HEK293T (cell line): Measurements from ENCODE around the gene CLPSL1.

Source experiments
- CTCF ChIA-PET: fragments of 350-600 bp; formaldehyde crosslinking; extraction: SDS; loops from one replicate; lab custom pipeline; 2021; ENCODE audit warnings: antibody characterized with exemption, inconsistent platforms; lab: Yijun Ruan, JAX
- POLR2A ChIA-PET: fragments of 350-600 bp; formaldehyde crosslinking; extraction: SDS; loops from one replicate; lab custom pipeline; 2020; ENCODE audit warnings: antibody characterized with exemption, inconsistent platforms; lab: Yijun Ruan, JAX
- DNase-seq: peaks from one replicate; pipeline ENCODE4 v3.0.0; 2012; ENCODE audit warnings: mixed read lengths; ENCODE audit errors: extremely low spot score
- ARNT ChIP-seq: fragments of 450-650 bp; IDR thresholded peaks from 2 replicates; pipeline ENCODE4 v1.6.1; 2017; ENCODE audit warnings: mild to moderate bottlenecking
- BHLHE40 ChIP-seq: fragments of 450-650 bp; IDR thresholded peaks from 2 replicates; pipeline ENCODE4 v1.6.1; 2016; ENCODE audit warnings: mild to moderate bottlenecking, moderate library complexity, borderline replicate concordance
- CTBP1 ChIP-seq: fragments of 450-650 bp; IDR thresholded peaks from 2 replicates; pipeline ENCODE4 v1.6.1; 2016; ENCODE audit warnings: borderline replicate concordance
- ELF4 ChIP-seq: fragments of 450-650 bp; IDR thresholded peaks from 2 replicates; pipeline ENCODE4 v1.6.1; 2017; ENCODE audit warnings: antibody characterized with exemption
- FOXA1 ChIP-seq: fragments of 450-650 bp; IDR thresholded peaks from 2 replicates; pipeline ENCODE4 v1.6.1; 2016; ENCODE audit warnings: mild to moderate bottlenecking
- FOXK2 ChIP-seq: fragments of 450-650 bp; IDR thresholded peaks from 2 replicates; pipeline ENCODE4 v1.6.1; 2016; ENCODE audit warnings: mild to moderate bottlenecking
- FOXM1 ChIP-seq: fragments of 450-650 bp; IDR thresholded peaks from 2 replicates; pipeline ENCODE4 v1.6.1; 2017; ENCODE audit warnings: mild to moderate bottlenecking, borderline replicate concordance
- HDGF ChIP-seq: fragments of 450-650 bp; IDR thresholded peaks from 2 replicates; pipeline ENCODE4 v1.6.1; 2017; ENCODE audit warnings: antibody characterized with exemption, borderline replicate concordance
- L3MBTL2 ChIP-seq: fragments of 450-650 bp; conservative IDR thresholded peaks from 2 replicates; pipeline ENCODE4 v1.6.1; 2016; ENCODE audit warnings: mild to moderate bottlenecking
- LEF1 ChIP-seq: fragments of 450-650 bp; IDR thresholded peaks from 2 replicates; pipeline ENCODE4 v1.6.1; 2017; ENCODE audit warnings: mild to moderate bottlenecking, borderline replicate concordance
- NFRKB ChIP-seq: fragments of 450-650 bp; IDR thresholded peaks from 2 replicates; pipeline ENCODE4 v1.6.1; 2016; ENCODE audit warnings: mild to moderate bottlenecking, moderate library complexity
- PKNOX1 ChIP-seq: fragments of 450-650 bp; IDR thresholded peaks from 2 replicates; pipeline ENCODE4 v1.6.1; 2016
- SP1 ChIP-seq: fragments of 450-650 bp; IDR thresholded peaks from 2 replicates; pipeline ENCODE4 v1.6.1; 2017
- SUZ12 ChIP-seq: fragments of 450-650 bp; IDR thresholded peaks from 2 replicates; pipeline ENCODE4 v1.6.1; 2016; ENCODE audit warnings: mild to moderate bottlenecking
- TARDBP ChIP-seq: fragments of 450-650 bp; IDR thresholded peaks from 2 replicates; pipeline ENCODE4 v1.6.1; 2016
- ZNF384 ChIP-seq: fragments of 450-650 bp; IDR thresholded peaks from 2 replicates; pipeline ENCODE4 v1.6.1; 2016

The CLPSL1 gene

GRCh38 chr6:35784200-35784599 lies 3.4 kb downstream of the CLPSL1 start:
- ChIA-PET POLR2A (no interaction called here), CTCF (interaction anchor here (0.6 kb wide), 1 partner anchor 1563 kb away, joined by 3 read pairs; no protein-coding TSS in a partner anchor)
- TF ChIP-seq SUZ12: no peak
- no peak for TF ChIP-seq ARNT
- no peak for TF ChIP-seq FOXA1
- TF ChIP-seq FOXK2: no peak
- DNase-seq: no peak

GRCh38 chr6:35786272-35786671 lies 5.5 kb downstream of the CLPSL1 start:
- POLR2A ChIA-PET: no interaction called here
- no peak for DNase-seq
- CTCF ChIA-PET: no interaction called here
- TF ChIP-seq HDGF (no peak), NFRKB (no peak), SP1 (no peak), ELF4 (no peak), LEF1 (no peak), FOXM1 (no peak), ZNF384 (no peak), ARNT (no peak), L3MBTL2 (no peak), FOXA1 (no peak), BHLHE40 (no peak), FOXK2 (no peak), CTBP1 (no peak), PKNOX1 (no peak), TARDBP (no peak), SUZ12 (no peak)

- TF ChIP-seq ZNF384 (no peak), FOXK2 (no peak), NFRKB (no peak), TARDBP (no peak), BHLHE40 (no peak), LEF1 (no peak), PKNOX1 (no peak)
- POLR2A ChIA-PET: no interaction called here
- CTCF ChIA-PET: no interaction called here
- no peak for DNase-seq
Observed at GRCh38 chr6:35786810-35787209, 6.0 kb downstream of the CLPSL1 start.

- no peak for DNase-seq
- ChIA-PET CTCF (no interaction called here), POLR2A (no interaction called here)
- TF ChIP-seq ARNT (no peak), BHLHE40 (no peak), FOXK2 (no peak)
Observed at GRCh38 chr6:35787266-35788218, 6.7 kb downstream of the CLPSL1 start.

- POLR2A ChIA-PET: no interaction called here
- CTCF ChIA-PET: no interaction called here
- TF ChIP-seq NFRKB (no peak), SUZ12 (no peak), LEF1 (no peak), SP1 (no peak), ARNT (no peak), PKNOX1 (no peak), FOXK2 (no peak), TARDBP (no peak), HDGF (no peak), FOXA1 (no peak), FOXM1 (no peak), ZNF384 (no peak), ELF4 (no peak), BHLHE40 (no peak), L3MBTL2 (no peak), CTBP1 (no peak)
- no peak for DNase-seq
Observed at GRCh38 chr6:35788423-35788982, 7.7 kb downstream of the CLPSL1 start.

- CTCF ChIA-PET: interaction anchor here (0.6 kb wide), 1 partner anchor 40 kb away, joined by 5 read pairs; no protein-coding TSS in a partner anchor
- DNase-seq: no peak
- TF ChIP-seq ZNF384 (no peak), CTBP1 (no peak), NFRKB (no peak), SP1 (no peak), BHLHE40 (no peak), ELF4 (no peak), FOXK2 (no peak), SUZ12 (no peak), PKNOX1 (no peak), ARNT (no peak)
- POLR2A ChIA-PET: no interaction called here
Observed at GRCh38 chr6:35790683-35791082, 9.9 kb downstream of the CLPSL1 start.
